GM12874 (cell line): ENCODE measurements around the gene ALKBH6.

Source experiments
- TF ChIP-seq, protein P1 (sequence below): IDR thresholded peaks from 2 replicates; pipeline ENCODE4 v1.5.1; 2011; ENCODE audit warnings: low read depth, mild to moderate bottlenecking, control low read depth, low read length, moderate library complexity; ENCODE audit not compliant: insufficient read depth

The ALKBH6 gene

GRCh38 chr19:36014012-36014924, at the start of gene ALKBH6:
ALKBH6 (minus strand) TSS chr19:36014213; CDS start chr19:36013397, 816 bp downstream.
- TF ChIP-seq, protein P1, sequence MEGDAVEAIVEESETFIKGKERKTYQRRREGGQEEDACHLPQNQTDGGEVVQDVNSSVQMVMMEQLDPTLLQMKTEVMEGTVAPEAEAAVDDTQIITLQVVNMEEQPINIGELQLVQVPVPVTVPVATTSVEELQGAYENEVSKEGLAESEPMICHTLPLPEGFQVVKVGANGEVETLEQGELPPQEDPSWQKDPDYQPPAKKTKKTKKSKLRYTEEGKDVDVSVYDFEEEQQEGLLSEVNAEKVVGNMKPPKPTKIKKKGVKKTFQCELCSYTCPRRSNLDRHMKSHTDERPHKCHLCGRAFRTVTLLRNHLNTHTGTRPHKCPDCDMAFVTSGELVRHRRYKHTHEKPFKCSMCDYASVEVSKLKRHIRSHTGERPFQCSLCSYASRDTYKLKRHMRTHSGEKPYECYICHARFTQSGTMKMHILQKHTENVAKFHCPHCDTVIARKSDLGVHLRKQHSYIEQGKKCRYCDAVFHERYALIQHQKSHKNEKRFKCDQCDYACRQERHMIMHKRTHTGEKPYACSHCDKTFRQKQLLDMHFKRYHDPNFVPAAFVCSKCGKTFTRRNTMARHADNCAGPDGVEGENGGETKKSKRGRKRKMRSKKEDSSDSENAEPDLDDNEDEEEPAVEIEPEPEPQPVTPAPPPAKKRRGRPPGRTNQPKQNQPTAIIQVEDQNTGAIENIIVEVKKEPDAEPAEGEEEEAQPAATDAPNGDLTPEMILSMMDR = no peak

- TF ChIP-seq, protein P1 = no peak
Measured at GRCh38 chr19:36061367-36061766, 47.4 kb upstream of the ALKBH6 start.

DNA sequence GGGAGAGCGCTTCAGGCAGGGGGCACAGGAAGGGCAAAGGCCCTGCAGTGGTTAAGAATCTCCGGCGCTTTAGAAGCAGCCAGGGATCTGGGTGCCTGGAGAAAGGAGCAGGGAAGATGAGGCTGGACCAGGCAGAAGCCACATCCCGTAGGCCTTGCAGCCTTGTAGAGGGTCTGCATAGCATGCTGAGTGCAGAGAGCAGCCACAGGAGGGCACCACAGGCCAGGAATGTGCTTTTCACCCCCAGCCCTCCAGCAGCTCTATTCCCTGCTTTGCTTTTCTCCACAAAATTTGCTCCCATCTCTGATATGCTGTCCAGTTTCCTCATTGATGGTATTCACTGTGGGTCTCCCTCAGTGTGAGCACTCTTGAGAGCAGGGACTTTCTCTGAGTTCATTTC, 46.4 kb upstream of the ALKBH6 start:
- TF ChIP-seq, protein P1 = peak; percentile 50

DNA sequence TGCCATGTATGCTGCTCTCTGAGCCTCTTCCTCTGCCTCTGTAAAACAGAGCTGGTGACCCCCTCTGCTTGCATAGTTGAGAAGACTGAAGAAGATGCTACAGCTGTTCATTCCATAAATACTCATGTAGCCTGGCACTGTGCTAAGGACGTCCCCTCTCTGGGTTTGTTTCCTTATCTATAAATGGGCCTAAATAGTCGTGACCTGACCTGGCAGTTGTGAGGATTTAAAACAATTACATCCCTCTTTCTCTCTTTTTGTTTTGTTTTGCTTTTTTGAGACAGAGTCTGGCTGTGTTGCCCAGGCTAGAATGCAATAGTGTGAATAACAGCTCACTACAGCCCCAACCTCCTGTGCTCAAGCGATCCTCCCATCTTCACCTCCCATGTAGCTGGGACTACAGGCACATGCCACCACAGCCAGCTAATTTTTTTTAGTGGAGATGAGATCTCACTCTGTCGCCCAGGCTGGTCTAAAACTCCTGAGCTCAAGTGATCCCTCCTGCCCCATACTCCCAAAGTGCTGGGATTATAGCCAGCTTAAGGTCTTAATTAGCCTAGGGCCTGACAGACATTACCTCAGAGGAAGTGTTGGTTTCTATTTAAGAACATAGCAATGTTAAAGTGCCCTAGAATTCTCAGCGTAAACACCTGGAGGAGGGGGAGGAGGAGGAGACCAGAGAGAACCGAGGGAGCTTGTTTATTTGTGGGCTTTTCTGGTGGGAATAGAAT, 45.3 kb upstream of the ALKBH6 start:
- TF ChIP-seq, protein P1 = no peak

GRCh38 chr19:36058481-36059179, 44.6 kb upstream of the ALKBH6 start:
- TF ChIP-seq, protein P1 = no peak

DNA sequence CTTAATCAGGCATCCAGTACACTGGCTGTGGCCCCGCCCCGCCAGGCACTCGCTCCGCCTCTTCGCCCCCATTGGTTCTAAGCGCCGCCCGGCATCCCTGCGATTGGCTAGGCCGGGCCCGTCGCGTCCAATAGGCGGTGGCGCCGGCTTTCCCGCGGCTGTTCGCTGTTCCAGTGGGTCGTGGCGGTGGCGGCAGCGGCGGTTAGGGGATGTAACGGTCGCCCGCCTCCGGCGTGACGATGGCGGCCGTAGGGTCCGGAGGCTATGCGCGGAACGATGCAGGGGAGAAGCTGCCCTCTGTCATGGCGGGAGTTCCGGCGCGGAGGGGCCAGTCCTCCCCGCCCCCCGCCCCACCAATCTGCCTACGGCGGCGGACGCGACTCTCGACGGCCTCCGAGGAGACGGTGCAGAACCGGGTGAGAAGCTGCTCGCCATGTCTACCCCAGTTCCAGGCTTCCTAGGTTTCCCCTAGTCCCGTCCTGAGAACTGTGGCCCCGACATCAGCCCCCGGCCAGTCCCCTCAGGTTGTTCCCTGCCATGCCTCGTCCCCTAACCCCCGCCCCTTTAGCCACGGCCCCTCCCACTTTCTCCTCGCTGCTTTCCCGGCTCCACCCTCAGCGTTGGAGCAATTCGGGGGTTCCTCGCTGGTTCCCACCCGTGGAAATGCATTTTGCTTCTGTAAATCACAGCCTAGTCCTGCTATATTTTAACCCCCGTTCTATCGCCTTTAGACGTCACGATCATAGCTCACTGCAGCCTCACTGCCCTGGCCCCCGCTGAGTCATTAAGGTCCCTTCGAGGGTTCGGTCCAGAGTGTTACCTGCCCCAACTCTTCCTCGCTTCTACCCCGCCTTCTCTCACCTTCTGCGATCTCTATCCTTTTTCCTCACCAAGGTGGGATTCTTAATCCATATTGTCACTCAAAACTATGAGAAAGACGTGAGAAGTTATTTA, 41.0 kb upstream of the ALKBH6 start, which contains the start of gene WDR62:
WDR62 (plus strand) TSS at position 165 of the 954 bp plus-strand sequence; CDS start at position 240, 75 bp downstream.
- TF ChIP-seq, protein P1 = no peak
